Hematopoietic multipotent progenitor cell (in vitro differentiated cells): Measurements from ENCODE around the gene HAO2. TPM values are rescaled to one million over a fixed set of nuclear protein-coding genes. Genes with fewer than 3 reads are reported as not detected.

Source experiments
- DNase-seq, 3 donors: peaks; one replicate each; pipeline ENCODE4 v3.0.0-alpha.2; 2011 to 2015; ENCODE audit warnings: low read depth in 2 of 3, low spot score in 2 of 3
- small RNA-seq: library from RNA; depleted of rRNA; stranded (forward); fragments of <200 nt; gene quantifications from one replicate; pipeline ENCODE3, GENCODE V24; 2012
- total RNA-seq: library from RNA; depleted of rRNA; stranded (reverse); fragments of >200 nt; gene quantifications from one replicate; pipeline ENCODE4 v1.2.3, GENCODE V29; 2012

The HAO2 gene
- total RNA-seq, 1 donor: not detected

- DNase-seq: no peak
Observed at GRCh38 chr1:119429687-119430086, 61.1 kb downstream of the HAO2 start.

- no peak for DNase-seq
Observed at GRCh38 chr1:119430486-119430885, 61.9 kb downstream of the HAO2 start.

GRCh38 chr1:119431836-119432235, 63.3 kb downstream of the HAO2 start:
- DNase-seq: no peak

- no peak for DNase-seq
Observed at GRCh38 chr1:119435052-119435451, 66.5 kb downstream of the HAO2 start.

GRCh38 chr1:119438761-119439160, 70.2 kb downstream of the HAO2 start:
- DNase-seq: no peak

- no peak for DNase-seq
Observed at GRCh38 chr1:119440721-119441307, 72.2 kb downstream of the HAO2 start.

GRCh38 chr1:119442756-119443155, 74.2 kb downstream of the HAO2 start:
- DNase-seq: no peak

Small RNAs within 50 kb of the gene (small RNA-seq; reads per million reads assigned to genes)
- not detected for gene RNU1-75P

Other genes starting within 250 kb of the HAO2 start
- gene WARS2, start 228.1 kb upstream of the HAO2 start, total RNA-seq: 19.9 TPM
- gene HSD3B2, start 46.4 kb downstream of the HAO2 start, total RNA-seq: not detected
- not detected for gene HSD3B1, start 138.4 kb downstream of the HAO2 start, total RNA-seq